ENCODE data around the gene ATP5F1A. TPM values are rescaled to one million over a fixed set of nuclear protein-coding genes. Genes with fewer than 3 reads are reported as not detected.
A peak's percentile ranks its signal among the peaks of the same experiment; 100 is the strongest.
"Not testable (repeated sequence)": the region's sequence is repeated elsewhere in the genome, so short reads cannot be mapped to it uniquely, and the experiment has no call there.

ATP5F1A gene
- total RNA-seq, 1 donor from 2014 or later: 474 TPM

DNA sequence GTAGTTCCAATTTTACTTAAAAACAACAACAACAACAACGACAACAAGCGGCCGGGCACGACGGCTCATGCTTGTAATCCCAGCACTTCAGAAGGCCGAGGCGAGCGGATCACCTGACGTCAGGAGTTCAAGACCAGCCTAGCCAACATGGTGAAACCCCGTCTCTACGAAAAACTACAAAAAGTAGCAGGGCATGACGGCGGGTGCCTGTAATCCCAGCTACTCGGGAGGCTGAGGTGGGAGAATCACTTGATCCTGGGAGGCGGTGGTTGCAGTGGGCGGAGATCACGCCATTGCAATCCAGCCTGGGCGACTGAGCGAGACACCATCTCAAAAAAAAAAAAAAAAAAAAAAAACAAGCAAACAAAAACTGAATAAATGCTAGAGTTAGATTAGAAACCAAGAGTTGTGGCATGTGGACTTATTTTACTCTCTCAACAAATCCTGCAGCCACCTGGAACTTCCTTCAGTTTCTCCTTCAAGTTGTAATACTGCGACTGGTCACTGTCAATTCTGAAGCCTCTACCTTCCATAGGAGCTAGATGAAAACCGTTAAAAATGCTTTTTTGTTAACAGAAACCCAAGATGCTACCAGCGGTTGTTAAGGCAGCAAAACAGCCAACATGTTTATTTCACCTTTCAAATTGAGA, 1.3 kb downstream of the ATP5F1A start:
- H3K9me3 ChIP-seq (ENCODE audit: insufficient read depth, low read depth, low read length): no peaks in the 10 kb centered on the region
- H3K9me3 Mint-ChIP-seq (ENCODE audit: unreplicated experiment): no peaks in the 10 kb centered on the region
- H3K4me3 Mint-ChIP-seq (ENCODE audit: unreplicated experiment): peak overlapping the region; percentile 99

DNA sequence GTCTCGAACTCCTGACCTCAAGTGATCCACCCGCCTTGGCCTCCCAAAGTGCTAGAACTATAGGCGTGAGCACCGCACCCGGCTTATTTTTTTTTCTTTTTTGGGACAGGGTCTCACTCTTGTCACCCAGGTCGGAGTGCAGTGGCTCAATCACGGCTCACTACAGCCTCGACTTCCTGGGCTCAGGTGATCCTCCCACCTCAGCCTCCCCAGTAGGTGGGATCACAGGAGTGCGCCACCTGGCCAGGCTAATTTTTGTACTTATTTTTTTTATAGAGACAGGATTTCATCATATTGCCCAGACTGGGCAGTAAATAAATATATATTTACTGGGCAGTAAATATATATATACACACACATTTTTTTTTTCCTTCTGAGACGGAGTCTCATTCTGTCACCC, 2.6 kb downstream of the ATP5F1A start:
- Histone ChIP-seq H3K79me2 (ENCODE audit: insufficient read depth, low read length) (peaks cover 75% of the 10 kb centered on the region), H3K4me3 (ENCODE audit: insufficient read depth, low read depth, low read length) (no peak overlapping the region), H3K9ac (ENCODE audit: low read length) (no peak overlapping the region), H3K9me3 (ENCODE audit: insufficient read depth, low read depth, low read length) (no peaks in the 10 kb centered on the region), H3K27me3 (ENCODE audit: insufficient read depth, low read length) (no peaks in the 10 kb centered on the region), H3K4me1 (ENCODE audit: insufficient read depth, low read length) (peaks cover 10% of the 10 kb centered on the region), H3K4me2 (ENCODE audit: low read length) (peak overlapping the region; percentile 3), H3K27ac (ENCODE audit: low read depth, low read length) (no peak overlapping the region), H4K20me1 (ENCODE audit: insufficient read depth, low read length) (peaks cover 60% of the 10 kb centered on the region), H3K36me3 (ENCODE audit: insufficient read depth, low read length) (peaks cover 31% of the 10 kb centered on the region), H2AFZ (ENCODE audit: low read depth, low read length) (no peak overlapping the region)
- Mint-ChIP-seq H3K9me3 (ENCODE audit: unreplicated experiment) (no peaks in the 10 kb centered on the region), H3K4me3 (ENCODE audit: unreplicated experiment) (no peak overlapping the region), H3K27me3 (ENCODE audit: low read depth, unreplicated experiment) (no peaks in the 10 kb centered on the region), H3K36me3 (ENCODE audit: low read depth, unreplicated experiment) (peaks cover 16% of the 10 kb centered on the region), H3K4me1 (ENCODE audit: low read depth, unreplicated experiment) (peaks cover 12% of the 10 kb centered on the region), H3K27ac (ENCODE audit: unreplicated experiment) (peak overlapping the region; percentile 26)
- DNase-seq (ENCODE audit: low read depth): no peak
- FAIRE-seq: no peak
- TF ChIP-seq, protein P1, sequence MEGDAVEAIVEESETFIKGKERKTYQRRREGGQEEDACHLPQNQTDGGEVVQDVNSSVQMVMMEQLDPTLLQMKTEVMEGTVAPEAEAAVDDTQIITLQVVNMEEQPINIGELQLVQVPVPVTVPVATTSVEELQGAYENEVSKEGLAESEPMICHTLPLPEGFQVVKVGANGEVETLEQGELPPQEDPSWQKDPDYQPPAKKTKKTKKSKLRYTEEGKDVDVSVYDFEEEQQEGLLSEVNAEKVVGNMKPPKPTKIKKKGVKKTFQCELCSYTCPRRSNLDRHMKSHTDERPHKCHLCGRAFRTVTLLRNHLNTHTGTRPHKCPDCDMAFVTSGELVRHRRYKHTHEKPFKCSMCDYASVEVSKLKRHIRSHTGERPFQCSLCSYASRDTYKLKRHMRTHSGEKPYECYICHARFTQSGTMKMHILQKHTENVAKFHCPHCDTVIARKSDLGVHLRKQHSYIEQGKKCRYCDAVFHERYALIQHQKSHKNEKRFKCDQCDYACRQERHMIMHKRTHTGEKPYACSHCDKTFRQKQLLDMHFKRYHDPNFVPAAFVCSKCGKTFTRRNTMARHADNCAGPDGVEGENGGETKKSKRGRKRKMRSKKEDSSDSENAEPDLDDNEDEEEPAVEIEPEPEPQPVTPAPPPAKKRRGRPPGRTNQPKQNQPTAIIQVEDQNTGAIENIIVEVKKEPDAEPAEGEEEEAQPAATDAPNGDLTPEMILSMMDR (IDR thresholded peaks at IDR 0.05; ENCODE audit: insufficient read depth, low read depth, low read length): no peak
- TF ChIP-seq EZH2 (IDR thresholded peaks at IDR 0.05; ENCODE audit: insufficient read depth, low read length): no peak

More for the DNA sequence above, 1.3 kb downstream of the ATP5F1A start:
- Histone ChIP-seq H3K27ac (ENCODE audit: low read depth, low read length) (peak overlapping the region; percentile 83), H2AFZ (ENCODE audit: low read depth, low read length) (no peak overlapping the region), H3K9ac (ENCODE audit: low read length) (peak overlapping the region; percentile 94), H3K4me2 (ENCODE audit: low read length) (peak overlapping the region; percentile 89), H3K4me1 (ENCODE audit: insufficient read depth, low read length) (peaks cover 10% of the 10 kb centered on the region), H3K79me2 (ENCODE audit: insufficient read depth, low read length) (peaks cover 62% of the 10 kb centered on the region), H4K20me1 (ENCODE audit: insufficient read depth, low read length) (peaks cover 52% of the 10 kb centered on the region), H3K4me3 (ENCODE audit: insufficient read depth, low read depth, low read length) (peak overlapping the region; percentile 99), H3K36me3 (ENCODE audit: insufficient read depth, low read length) (peaks cover 18% of the 10 kb centered on the region), H3K27me3 (ENCODE audit: insufficient read depth, low read length) (no peaks in the 10 kb centered on the region)
- H3K4me1 Mint-ChIP-seq (ENCODE audit: low read depth, unreplicated experiment): peaks cover 12% of the 10 kb centered on the region
- H3K36me3 Mint-ChIP-seq (ENCODE audit: low read depth, unreplicated experiment): peaks cover 7% of the 10 kb centered on the region
- TF ChIP-seq EZH2 (IDR thresholded peaks at IDR 0.05; ENCODE audit: insufficient read depth, low read length): no peak
- TF ChIP-seq, protein P1 (IDR thresholded peaks at IDR 0.05; ENCODE audit: insufficient read depth, low read depth, low read length): no peak
- DNase-seq (ENCODE audit: low read depth): no peak
- peak overlapping the region; percentile 95 for H3K27ac Mint-ChIP-seq (ENCODE audit: unreplicated experiment)
- no peaks in the 10 kb centered on the region for H3K27me3 Mint-ChIP-seq (ENCODE audit: low read depth, unreplicated experiment)
- FAIRE-seq: no peak

DNA sequence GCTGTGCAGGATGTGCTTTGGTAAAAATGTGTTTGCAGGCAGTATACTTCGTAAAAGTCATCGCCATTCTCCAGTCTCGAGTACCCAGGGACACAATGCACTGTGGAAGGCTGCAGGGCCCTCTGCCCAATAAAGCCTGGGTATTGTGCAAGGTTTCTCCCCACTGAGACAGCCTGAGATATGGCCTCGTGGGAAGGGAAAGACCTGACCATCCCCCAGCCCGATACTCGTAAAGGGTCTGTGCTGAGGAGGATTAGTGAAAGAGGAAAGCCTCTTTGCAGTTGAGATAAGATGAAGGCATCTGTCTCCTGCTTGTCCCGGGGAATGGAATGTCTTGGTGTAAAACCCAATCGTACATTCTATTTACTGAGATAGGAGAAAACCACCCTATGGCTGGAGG, 9.6 kb downstream of the ATP5F1A start:
- not testable (repeated sequence) for H3K9me3 ChIP-seq (ENCODE audit: insufficient read depth, low read depth, low read length); H3K27ac Mint-ChIP-seq (ENCODE audit: unreplicated experiment); H3K9me3 Mint-ChIP-seq (ENCODE audit: unreplicated experiment); H3K27ac ChIP-seq (ENCODE audit: low read depth, low read length); H3K4me3 ChIP-seq (ENCODE audit: insufficient read depth, low read depth, low read length); FAIRE-seq; H3K4me1 Mint-ChIP-seq (ENCODE audit: low read depth, unreplicated experiment); H3K27me3 Mint-ChIP-seq (ENCODE audit: low read depth, unreplicated experiment); H3K4me2 ChIP-seq (ENCODE audit: low read length); H3K27me3 ChIP-seq (ENCODE audit: insufficient read depth, low read length); DNase-seq (ENCODE audit: low read depth); H3K9ac ChIP-seq (ENCODE audit: low read length); H2AFZ ChIP-seq (ENCODE audit: low read depth, low read length); H3K4me1 ChIP-seq (ENCODE audit: insufficient read depth, low read length); H3K4me3 Mint-ChIP-seq (ENCODE audit: unreplicated experiment)
- Histone ChIP-seq H4K20me1 (ENCODE audit: insufficient read depth, low read length) (peaks cover 53% of the 10 kb centered on the region), H3K79me2 (ENCODE audit: insufficient read depth, low read length) (peaks cover 58% of the 10 kb centered on the region), H3K36me3 (ENCODE audit: insufficient read depth, low read length) (peaks cover 83% of the 10 kb centered on the region)
- H3K36me3 Mint-ChIP-seq (ENCODE audit: low read depth, unreplicated experiment): peaks cover 42% of the 10 kb centered on the region
